Kidney (tissue), 22 donors: Measurements from ENCODE around the gene TRAPPC3L. TPM values are rescaled to one million over a fixed set of nuclear protein-coding genes. Genes with fewer than 3 reads are reported as not detected.

Experiments
- DNase-seq, 5 donors: peaks; one replicate each; pipeline ENCODE4 v3.0.0-alpha.2; 2013 to 2020
- FAIRE-seq: peaks from 2 replicates; lab custom pipeline; 2012; peaks lifted over from hg19 to GRCh38; lab: Jason Lieb, UNC
- H3K27ac ChIP-seq, 2 donors: one replicate each; pipeline ENCODE4 v1.7.0; 2013; ENCODE audit warnings: low read depth in 2 of 2, low read length in 2 of 2, inconsistent platforms in 1 of 2
- H3K27me3 ChIP-seq: one replicate; pipeline ENCODE4 v1.7.1; 2013; ENCODE audit warnings: low read length, inconsistent platforms; ENCODE audit not compliant: control insufficient read depth, insufficient read depth
- H3K36me3 ChIP-seq, 3 donors: one replicate each; pipeline versions ENCODE4 v1.7.0 to v1.7.1; 2013; ENCODE audit warnings: low read length in 3 of 3, control low read depth in 1 of 3, inconsistent platforms in 1 of 3; ENCODE audit not compliant: insufficient read depth in 3 of 3, control insufficient read depth in 2 of 3
- H3K4me1 ChIP-seq, 3 donors: one replicate each; pipeline versions ENCODE4 v1.7.0 to v1.7.1; 2013; ENCODE audit warnings: low read length in 3 of 3, inconsistent platforms in 1 of 3, low read depth in 1 of 3; ENCODE audit not compliant: control insufficient read depth in 2 of 3, insufficient read depth in 2 of 3
- H3K4me3 ChIP-seq, 3 donors: one replicate each; pipeline versions ENCODE4 v1.7.0 to v1.8.1; 2013; ENCODE audit warnings: low read length in 3 of 3, control low read depth in 1 of 3, inconsistent platforms in 1 of 3
- H3K9ac ChIP-seq, 3 donors: one replicate each; pipeline versions ENCODE4 v1.7.0 to v1.7.1; 2013; ENCODE audit warnings: low read length in 3 of 3, control low read depth in 1 of 3, inconsistent platforms in 1 of 3
- H3K9me3 ChIP-seq, 3 donors: one replicate each; pipeline versions ENCODE4 v1.7.0 to v1.7.1; 2013; ENCODE audit warnings: low read length in 3 of 3, control low read depth in 1 of 3, inconsistent platforms in 1 of 3; ENCODE audit not compliant: control insufficient read depth in 2 of 3, insufficient read depth in 1 of 3
- intact Hi-C: fragments of 100-400 bp; cut with DNase I; formaldehyde crosslinking; loops from one replicate; pipeline ENCODE4 v1.11.1; 2022
- long read RNA-seq, 10 donors: library from polyadenylated mRNA in 1 of 10; unstranded in 1 of 10; transcript quantifications; one replicate each; pipeline ENCODE4 v2.0.0 and lab custom pipeline, GENCODE V29; 2021 to 2026
- polyA plus RNA-seq: library from polyadenylated mRNA; stranded (reverse); fragments of 350-450 nt; fragmentation: Illumina TruSeq; extraction: RNeasy Lipid Tissue Mini Kit (QIAGEN cat#74804); gene quantifications from one replicate; pipeline ENCODE4 v1.2.3, GENCODE V29; 2014; ENCODE audit warnings: low read depth, low replicate concordance; ENCODE audit not compliant: insufficient read depth
- total RNA-seq: library from RNA; stranded (reverse); fragmentation: NEBNext Ultra II Directional; extraction: Animal tissue kit (Norgen Biotek cat#: 25700); gene quantifications from one replicate; pipeline ENCODE4 v1.2.1, GENCODE V29; 2021
- TF ChIP-seq, protein P1 (sequence below): IDR thresholded peaks from 3 replicates; pipeline ENCODE4 v1.5.1; 2012; ENCODE audit warnings: mild to moderate bottlenecking, moderate library complexity, borderline replicate concordance; ENCODE audit not compliant: insufficient read depth; ENCODE audit errors: extremely low read depth
- donor health status: control.
- donor health status: control.
- donor health status: control.
- donor health status: control.
- donor health status: control.
- donor health status: DM: yes; HTN: yes; CAD: no.
- donor health status: Normal renal cell carcinoma (clear cell type).

The TRAPPC3L gene
- total RNA-seq (not detected), polyA plus RNA-seq (not detected)
- long read RNA-seq, donor 1: 0 reads
- long read RNA-seq, donor 2: 0 reads
- long read RNA-seq, donor 3, partial matches to known transcripts: 0 of 1 reads
- long read RNA-seq, donor 3, other reads (novel, unspliced or antisense): 0 of 1 reads
- long read RNA-seq, donor 4: 0 reads
- long read RNA-seq, donor 5: 0 reads
- long read RNA-seq, donor 6: 0 reads
- long read RNA-seq, donor 7: 0 reads
- long read RNA-seq, donor 8: 0 reads
- long read RNA-seq, donor 9: 0 reads
- long read RNA-seq, donor 10: 0 reads

DNA sequence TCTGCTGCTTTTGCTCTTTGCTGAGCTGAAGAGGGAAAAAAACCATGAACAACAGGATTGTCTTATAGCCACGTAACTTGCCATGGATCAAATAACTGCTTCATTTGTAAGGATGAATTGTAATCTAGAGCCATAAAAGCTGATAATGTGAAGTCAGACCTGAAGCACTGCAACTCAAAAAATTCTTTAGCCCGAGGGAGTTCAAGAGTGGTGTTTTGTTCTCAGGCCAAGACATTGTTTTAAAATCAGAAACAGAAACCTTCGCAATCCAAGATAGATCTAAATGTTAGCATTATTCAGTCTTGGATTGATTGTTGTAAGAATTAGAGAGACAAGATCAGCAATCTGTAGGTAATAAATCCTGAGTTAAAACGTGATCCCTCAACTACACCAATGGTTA, at the start of gene TRAPPC3L:
Gene TRAPPC3L, minus strand, starts transcription at position 34 of the 400 bp plus-strand sequence. CDS start 170 bp downstream, outside the sequence.
- intact Hi-C loops: no loop called here
- TF ChIP-seq, protein P1, sequence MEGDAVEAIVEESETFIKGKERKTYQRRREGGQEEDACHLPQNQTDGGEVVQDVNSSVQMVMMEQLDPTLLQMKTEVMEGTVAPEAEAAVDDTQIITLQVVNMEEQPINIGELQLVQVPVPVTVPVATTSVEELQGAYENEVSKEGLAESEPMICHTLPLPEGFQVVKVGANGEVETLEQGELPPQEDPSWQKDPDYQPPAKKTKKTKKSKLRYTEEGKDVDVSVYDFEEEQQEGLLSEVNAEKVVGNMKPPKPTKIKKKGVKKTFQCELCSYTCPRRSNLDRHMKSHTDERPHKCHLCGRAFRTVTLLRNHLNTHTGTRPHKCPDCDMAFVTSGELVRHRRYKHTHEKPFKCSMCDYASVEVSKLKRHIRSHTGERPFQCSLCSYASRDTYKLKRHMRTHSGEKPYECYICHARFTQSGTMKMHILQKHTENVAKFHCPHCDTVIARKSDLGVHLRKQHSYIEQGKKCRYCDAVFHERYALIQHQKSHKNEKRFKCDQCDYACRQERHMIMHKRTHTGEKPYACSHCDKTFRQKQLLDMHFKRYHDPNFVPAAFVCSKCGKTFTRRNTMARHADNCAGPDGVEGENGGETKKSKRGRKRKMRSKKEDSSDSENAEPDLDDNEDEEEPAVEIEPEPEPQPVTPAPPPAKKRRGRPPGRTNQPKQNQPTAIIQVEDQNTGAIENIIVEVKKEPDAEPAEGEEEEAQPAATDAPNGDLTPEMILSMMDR: no peak
- no peak for FAIRE-seq

DNA sequence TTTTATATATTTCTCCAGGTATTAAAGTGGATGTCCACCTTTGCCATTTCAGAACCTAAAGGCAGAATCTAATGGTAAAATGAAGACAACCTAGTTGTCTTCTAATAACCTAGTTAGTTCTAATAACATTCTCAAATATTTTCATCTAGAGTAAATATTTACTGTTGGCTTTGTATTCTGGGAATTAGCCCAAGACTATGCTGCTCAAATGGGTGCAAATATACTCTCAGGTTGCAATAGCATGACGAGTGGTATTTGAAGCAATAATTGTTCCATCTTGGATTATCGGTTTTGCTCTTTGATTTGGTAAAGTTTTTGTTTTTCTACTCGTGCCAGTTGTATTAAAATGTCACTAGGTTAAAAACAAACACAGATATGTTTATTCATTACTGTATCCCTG, 49.8 kb upstream of the TRAPPC3L start:
- no peak overlapping the region for H3K9ac ChIP-seq
- intact Hi-C loops: no loop called here
- H3K27me3 ChIP-seq: no peaks in the 10 kb centered on the region
- no peak overlapping the region for H3K4me3 ChIP-seq
- peaks cover 2 to 28% (median 11%) of the 10 kb centered on the region in 3 donors for H3K36me3 ChIP-seq
- no peaks in the 10 kb centered on the region for H3K9me3 ChIP-seq
- no peak for DNase-seq
- H3K27ac ChIP-seq: no peak overlapping the region
- TF ChIP-seq, protein P1: no peak
- no peaks in the 10 kb centered on the region for H3K4me1 ChIP-seq
- FAIRE-seq: no peak

More for the DNA sequence above, at the start of gene TRAPPC3L:
- no peaks in the 10 kb centered on the region for H3K9me3 ChIP-seq
- H3K9ac ChIP-seq: no peak within 1 kb of the TSS
- H3K36me3 ChIP-seq: no peaks in the 10 kb centered on the region
- H3K4me3 ChIP-seq: no peak within 1 kb of the TSS
- H3K4me1 ChIP-seq: no peaks in the 10 kb centered on the region
- H3K27ac ChIP-seq: no peak within 1 kb of the TSS
- no peak for DNase-seq
- H3K27me3 ChIP-seq: no peaks in the 10 kb centered on the region

DNA sequence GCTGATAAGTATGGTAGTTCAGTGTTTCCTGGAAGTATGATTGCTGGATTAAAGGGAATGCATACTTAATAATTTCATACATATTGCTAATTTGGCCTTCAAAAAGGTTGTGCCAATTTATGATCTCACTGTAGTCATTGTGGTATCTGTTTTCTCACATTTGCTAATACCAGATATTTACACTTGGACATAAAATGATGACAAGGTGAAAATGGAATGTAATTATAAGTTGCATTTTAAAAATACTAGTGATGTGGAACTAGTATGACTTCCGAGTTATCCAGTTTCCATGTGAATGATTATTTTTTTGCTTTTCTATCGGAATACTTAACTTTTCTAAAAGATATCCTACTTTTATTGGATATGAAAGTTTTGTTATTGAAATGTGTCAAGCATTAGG, 41.3 kb upstream of the TRAPPC3L start:
- TF ChIP-seq, protein P1: no peak
- H3K36me3 ChIP-seq: peaks cover 2 to 16% (median 8%) of the 10 kb centered on the region in 3 donors
- FAIRE-seq (no peak), DNase-seq (no peak)
- H3K4me1 ChIP-seq: no peaks in the 10 kb centered on the region
- no peaks in the 10 kb centered on the region for H3K27me3 ChIP-seq
- intact Hi-C loops: no loop called here
- H3K27ac ChIP-seq: no peak overlapping the region
- H3K9me3 ChIP-seq: no peaks in the 10 kb centered on the region
- no peak overlapping the region for H3K4me3 ChIP-seq
- H3K9ac ChIP-seq: no peak overlapping the region
